GM21447 (cell line): ENCODE measurements around the gene PDGFRB.

Experiments used
- ATAC-seq: cut with Tn5 transposase; IDR thresholded peaks from one replicate; pipeline ENCODE4 v1.9.1; 2021; ENCODE audit not compliant: unreplicated experiment

PDGFRB gene

DNA sequence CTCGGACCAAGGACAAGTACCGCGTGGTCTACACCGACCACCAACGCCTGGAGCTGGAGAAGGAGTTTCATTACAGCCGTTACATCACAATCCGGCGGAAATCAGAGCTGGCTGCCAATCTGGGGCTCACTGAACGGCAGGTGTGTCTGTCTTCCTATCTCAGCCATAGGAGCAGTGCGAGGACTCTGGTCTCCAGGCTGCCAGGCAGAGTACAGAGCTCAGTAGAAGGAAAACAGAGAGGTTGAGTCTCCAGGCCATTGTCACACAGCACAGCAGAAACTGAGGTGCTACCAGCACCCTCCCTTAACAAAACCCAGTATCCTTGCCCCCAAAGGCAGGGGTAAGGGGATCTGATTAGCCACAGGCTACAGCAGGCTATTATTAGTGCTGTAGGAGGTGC is 27.1 kb upstream of the PDGFRB start:
- ATAC-seq: no peak

GRCh38 chr5:150181766-150182545 is 26.3 kb upstream of the PDGFRB start:
- ATAC-seq: no peak

DNA sequence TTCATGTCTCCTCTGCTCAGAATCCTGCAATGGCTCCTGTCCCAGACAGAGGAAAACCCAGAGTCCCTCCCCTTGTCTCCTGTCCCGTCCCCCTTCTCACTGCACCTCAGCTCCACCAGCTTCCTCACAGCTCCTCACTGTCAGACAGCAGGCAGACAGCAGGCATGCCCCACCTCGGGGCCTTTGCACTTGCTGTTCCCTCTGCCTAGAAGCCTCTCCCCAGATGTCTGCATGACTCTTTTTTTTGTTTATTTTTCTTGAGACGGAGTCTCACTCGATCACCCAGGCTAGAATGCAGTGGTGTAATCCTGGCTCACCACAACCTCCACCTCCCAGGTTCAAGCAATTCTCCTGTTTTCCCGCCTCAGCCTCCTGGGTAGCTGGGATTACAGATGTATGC is 25.4 kb upstream of the PDGFRB start:
- ATAC-seq: no peak

DNA sequence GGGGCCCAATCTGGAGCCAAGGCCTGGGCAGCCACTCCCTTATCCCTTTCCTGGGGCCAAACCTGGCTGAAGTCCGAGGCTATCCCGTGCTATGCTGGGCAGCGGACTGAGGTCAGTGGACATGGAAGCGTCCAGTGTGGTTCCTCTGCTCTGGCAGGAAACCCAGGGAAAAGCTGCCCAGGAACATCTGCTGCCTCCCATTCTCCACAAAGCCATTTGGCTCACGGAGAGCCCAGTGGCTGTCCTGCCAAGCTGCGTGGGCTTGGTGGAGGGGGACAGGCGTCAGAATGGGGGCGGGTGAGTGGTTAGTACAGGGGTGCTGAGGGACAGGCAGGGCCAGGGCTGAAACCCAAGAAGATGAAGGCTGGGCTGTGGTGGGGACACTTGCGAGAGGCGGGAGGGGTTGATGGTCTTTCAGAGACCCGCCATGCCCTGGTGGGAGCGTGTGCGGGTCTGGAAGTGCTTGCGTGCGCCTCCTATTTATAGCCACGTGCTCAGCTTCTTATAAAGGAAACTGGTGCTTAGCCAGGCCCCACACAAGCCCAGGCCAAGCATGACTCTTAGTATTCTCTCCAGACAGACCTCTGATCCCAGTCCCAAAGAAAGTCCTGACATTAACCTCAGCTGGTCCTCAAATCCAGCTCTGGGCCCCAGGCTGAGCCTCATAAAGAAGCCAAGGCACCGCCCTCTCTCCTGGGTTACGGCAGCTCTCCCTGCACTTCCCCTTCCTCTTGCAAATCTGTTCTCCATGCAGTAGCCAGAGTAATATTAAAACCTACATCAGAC is 24.8 kb upstream of the PDGFRB start:
- no peak for ATAC-seq

DNA sequence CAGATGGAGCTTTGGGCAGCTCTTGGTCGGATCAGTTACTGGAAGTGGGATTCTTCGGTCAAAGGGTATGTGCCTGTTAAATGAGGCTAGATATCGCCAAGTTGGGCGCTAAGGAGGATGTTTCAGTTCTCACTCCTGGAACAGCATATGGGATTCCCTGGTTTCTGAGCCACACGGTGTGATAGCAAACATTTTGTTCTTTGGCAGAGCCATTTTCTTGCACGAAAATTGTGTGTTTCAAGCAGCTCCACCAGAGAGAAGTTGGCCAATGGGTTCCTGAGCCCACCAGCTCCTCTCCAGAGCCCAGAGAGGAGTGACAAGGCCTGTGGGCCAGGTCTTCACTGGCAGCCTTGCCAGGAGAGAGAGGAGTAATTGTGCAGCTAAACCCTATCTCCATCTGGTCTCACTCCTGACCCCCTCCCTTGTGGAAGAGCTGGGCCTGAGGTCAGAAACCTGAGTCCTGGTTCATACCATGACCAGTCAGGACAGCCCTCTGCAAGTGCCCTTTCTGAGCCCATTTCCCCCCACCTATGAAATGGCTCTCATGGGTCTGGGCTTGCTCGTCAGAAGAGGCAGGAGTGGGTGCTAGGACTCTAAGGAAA is 23.5 kb upstream of the PDGFRB start:
- no peak for ATAC-seq

- ATAC-seq: peak; percentile 56
Observed at GRCh38 chr5:150178262-150178661, 22.6 kb upstream of the PDGFRB start.

GRCh38 chr5:150177721-150178120 is 22.1 kb upstream of the PDGFRB start:
- ATAC-seq: no peak

GRCh38 chr5:150176745-150177477 is 21.3 kb upstream of the PDGFRB start:
- no peak for ATAC-seq

GRCh38 chr5:150175536-150175935 is 19.9 kb upstream of the PDGFRB start:
- no peak for ATAC-seq

DNA sequence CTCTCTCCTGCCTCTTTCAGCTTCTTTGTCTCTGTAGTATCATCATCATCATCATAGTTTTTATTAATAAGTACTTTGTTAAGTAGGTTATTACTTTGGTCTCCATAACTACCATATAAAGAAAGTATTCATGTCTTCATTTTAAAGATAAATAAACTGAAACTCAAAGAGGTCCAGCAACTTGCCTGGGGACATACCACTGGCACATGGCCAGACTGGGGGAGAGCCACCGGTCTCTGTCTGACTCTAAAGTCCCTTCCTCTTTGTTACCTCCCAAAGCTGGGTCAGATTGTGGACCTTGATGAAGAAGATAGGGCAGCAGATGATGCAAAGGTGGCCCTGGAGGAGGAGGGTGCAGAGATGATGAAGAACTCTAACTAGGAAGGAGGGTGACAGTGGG is 19.4 kb upstream of the PDGFRB start:
- ATAC-seq: no peak

GRCh38 chr5:150174285-150174684 is 18.6 kb upstream of the PDGFRB start:
- ATAC-seq: no peak

DNA sequence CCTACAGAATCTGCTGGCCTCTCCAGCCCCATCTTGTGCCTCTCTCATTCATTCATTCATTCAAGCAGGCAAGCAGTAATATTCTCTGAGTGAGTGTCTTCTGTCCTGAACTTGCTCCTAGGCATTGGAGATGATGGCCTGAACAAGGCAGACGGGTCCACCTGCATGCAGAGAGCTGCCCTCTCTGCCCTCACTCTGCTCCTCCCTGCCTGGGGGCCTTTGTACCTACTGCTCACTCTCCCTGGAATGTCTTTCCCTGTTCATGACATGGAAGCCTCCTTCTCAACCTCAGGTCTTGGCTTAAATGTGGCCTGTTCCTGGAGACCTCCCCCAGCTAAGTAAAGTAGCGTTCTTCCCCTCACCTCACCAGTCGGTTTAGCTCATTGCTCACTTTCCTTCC is 17.5 kb upstream of the PDGFRB start:
- no peak for ATAC-seq

- ATAC-seq: no peak
Observed at GRCh38 chr5:150172556-150172955, 16.9 kb upstream of the PDGFRB start.

GRCh38 chr5:150172145-150172544 is 16.5 kb upstream of the PDGFRB start:
- ATAC-seq: no peak

DNA sequence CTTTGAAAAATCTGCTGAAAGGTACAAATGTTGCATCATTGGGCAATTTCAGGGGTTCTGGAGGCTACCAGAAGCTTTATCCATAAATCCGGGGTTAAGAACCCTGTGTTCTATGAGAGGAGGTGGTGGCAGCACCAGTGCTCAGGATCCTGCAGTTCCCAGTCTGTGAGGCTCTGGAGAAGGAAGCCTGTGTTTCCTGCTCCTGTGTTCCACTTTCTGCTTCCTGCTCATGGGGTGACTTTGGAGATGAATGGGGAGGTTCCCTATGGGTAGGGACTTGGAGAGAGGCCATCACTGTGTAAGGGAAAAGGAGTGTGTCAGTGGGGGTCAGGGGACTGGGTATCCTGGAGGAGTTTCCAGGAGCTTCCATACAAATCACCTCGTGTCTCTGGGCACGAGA is 13.2 kb upstream of the PDGFRB start:
- ATAC-seq: no peak

DNA sequence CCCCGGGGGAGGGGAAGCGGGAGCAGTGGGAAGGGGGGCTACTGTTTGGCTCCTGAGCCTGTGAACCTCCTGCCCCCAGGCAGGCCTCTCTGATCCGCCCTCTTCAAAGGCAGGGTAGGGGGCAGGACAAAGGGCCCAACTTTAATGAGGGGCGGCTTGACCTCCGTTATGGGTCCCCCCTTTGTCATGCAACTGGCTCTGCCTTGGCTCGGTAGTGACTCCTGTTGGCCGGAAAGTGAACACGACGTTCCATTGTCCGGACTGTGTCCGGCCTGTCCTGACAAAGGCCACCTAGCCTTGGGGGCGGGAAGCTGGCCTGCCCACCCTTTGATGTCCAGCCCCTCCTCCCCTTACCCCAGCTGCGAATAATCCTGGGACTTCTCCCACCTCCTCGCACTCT is 12.3 kb upstream of the PDGFRB start:
- no peak for ATAC-seq

DNA sequence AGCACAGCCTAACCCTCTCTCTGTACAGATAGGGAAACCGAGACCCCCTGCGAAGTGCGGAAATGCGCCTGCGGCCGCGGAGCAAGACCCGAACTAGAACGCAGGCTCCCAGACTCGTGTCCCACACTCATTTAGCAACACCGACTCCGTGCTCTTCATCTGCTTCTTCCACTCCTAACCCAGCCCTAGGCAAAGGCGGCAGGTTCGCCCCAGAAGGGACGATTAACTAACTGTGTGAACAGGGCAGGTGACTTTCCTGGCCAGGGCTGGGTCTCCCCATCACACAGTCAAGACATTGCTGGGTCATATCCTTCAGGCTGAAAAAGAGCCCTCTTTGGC is 11.8 kb upstream of the PDGFRB start:
- no peak for ATAC-seq

GRCh38 chr5:150166650-150167511 is 11.2 kb upstream of the PDGFRB start, which contains the start of gene CDX1:
CDX1 (plus strand) TSS chr5:150166778; CDS start chr5:150166877, 99 bp downstream.
- ATAC-seq: no peak

DNA sequence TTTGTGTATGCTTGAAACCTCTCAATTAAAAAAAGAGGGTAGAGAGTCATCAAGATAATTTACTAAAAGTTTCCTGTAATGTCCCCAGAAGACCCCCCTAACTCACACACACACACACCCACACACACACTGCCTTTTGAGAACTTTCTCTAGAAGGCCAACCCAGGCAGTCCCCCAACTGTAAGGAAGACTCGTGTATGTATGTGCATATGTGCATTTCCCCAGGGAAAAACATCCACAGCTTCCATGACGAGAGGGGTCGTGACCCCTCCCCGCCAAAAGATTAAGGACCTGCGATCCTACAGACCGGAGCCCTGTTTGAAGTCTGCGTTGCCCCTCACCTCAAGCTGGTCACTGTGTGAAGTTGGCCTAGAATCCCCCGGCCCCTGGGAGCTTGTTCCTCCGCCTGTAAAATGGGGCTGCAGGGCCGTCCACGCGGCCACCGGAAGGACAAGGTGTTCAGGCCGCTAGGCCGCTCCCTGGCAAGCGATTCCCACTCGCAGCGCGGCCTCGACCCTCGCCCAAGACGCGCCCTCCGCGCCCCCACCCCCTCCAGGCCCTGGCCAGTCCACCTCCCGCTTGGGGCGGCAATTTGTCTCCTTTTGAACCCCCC is 10.5 kb upstream of the PDGFRB start:
- no peak for ATAC-seq
